ENCODE measurements around the gene UVSSA. TPM values are rescaled to one million over a fixed set of nuclear protein-coding genes. Genes with fewer than 3 reads are reported as not detected.

Gene UVSSA
- total and polyA plus RNA-seq, 2 experiments from 2014 or later: 2.9 to 4.1 TPM

- H3K79me2 ChIP-seq (ENCODE audit: insufficient read depth): peaks cover 77% of the 10 kb centered on the region
- no peaks in the 10 kb centered on the region for H4K20me1 ChIP-seq (ENCODE audit: insufficient read depth)
- H3K9me2 ChIP-seq (ENCODE audit: insufficient read depth): no peaks in the 10 kb centered on the region
- in situ Hi-C loops (cut with MboI): no loop called here
- no peaks in the 10 kb centered on the region for H3K27me3 ChIP-seq (replicated peaks; ENCODE audit: insufficient read depth)
- no peak overlapping the region for H3K4me3 ChIP-seq
- TF ChIP-seq EZH2phosphoT487 (IDR thresholded peaks at IDR 0.05; ENCODE audit: insufficient read depth, low read depth): no peak
- TF ChIP-seq EZH2 (IDR thresholded peaks at IDR 0.05; ENCODE audit: insufficient read depth, poor library complexity, severe bottlenecking): no peak
- H3K4me1 ChIP-seq (ENCODE audit: insufficient read depth): no peaks in the 10 kb centered on the region
- no peak for DNase-seq
- H3F3A ChIP-seq (ENCODE audit: insufficient read depth): peaks cover 12% of the 10 kb centered on the region
- H3K4me2 ChIP-seq (ENCODE audit: unreplicated experiment): no peak overlapping the region
- no peak overlapping the region for H3K9ac ChIP-seq
- peaks cover 21% of the 10 kb centered on the region; the same call in 1 of the 2 replicates for H3K36me3 ChIP-seq (ENCODE audit: low read depth)
- WGBS, 2 experiments (ENCODE audit: low coverage in 1 of 2, low lambda C conversion rate in 2 of 2, missing lambda C conversion rate in 2 of 2): 98 to 99% methylated on average over 12 to 13 of the region's 13 CpGs
- H3K27ac ChIP-seq: no peak overlapping the region
- H2AFZ ChIP-seq: no peak overlapping the region
- H3K9me3 ChIP-seq (ENCODE audit: low read depth): no peaks in the 10 kb centered on the region
Measured at GRCh38 chr4:1318046-1318375, 29.0 kb upstream of the UVSSA start.

GRCh38 chr4:1318488-1319213 is 28.4 kb upstream of the UVSSA start:
- WGBS, 2 experiments (ENCODE audit: low coverage in 1 of 2, low lambda C conversion rate in 2 of 2, missing lambda C conversion rate in 2 of 2): 86 to 88% methylated on average over 17 to 18 of the region's 18 CpGs
- Histone ChIP-seq H3K4me2 (ENCODE audit: unreplicated experiment) (no peak overlapping the region), H3K9ac (no peak overlapping the region), H3K36me3 (ENCODE audit: low read depth) (peaks cover 28% of the 10 kb centered on the region), H3K9me3 (ENCODE audit: low read depth) (no peaks in the 10 kb centered on the region), H2AFZ (no peak overlapping the region), H4K20me1 (ENCODE audit: insufficient read depth) (no peaks in the 10 kb centered on the region), H3K4me1 (ENCODE audit: insufficient read depth) (no peaks in the 10 kb centered on the region), H3K79me2 (ENCODE audit: insufficient read depth) (peaks cover 71% of the 10 kb centered on the region), H3K27me3 (replicated peaks; ENCODE audit: insufficient read depth) (no peaks in the 10 kb centered on the region), H3F3A (ENCODE audit: insufficient read depth) (peaks cover 18% of the 10 kb centered on the region), H3K9me2 (ENCODE audit: insufficient read depth) (no peaks in the 10 kb centered on the region), H3K4me3 (no peak overlapping the region), H3K27ac (no peak overlapping the region)
- in situ Hi-C loops (cut with MboI): no loop called here
- DNase-seq: no peak
- TF ChIP-seq EZH2phosphoT487 (IDR thresholded peaks at IDR 0.05; ENCODE audit: insufficient read depth, low read depth): no peak
- TF ChIP-seq EZH2 (IDR thresholded peaks at IDR 0.05; ENCODE audit: insufficient read depth, poor library complexity, severe bottlenecking): no peak

GRCh38 chr4:1321486-1321885 is 25.5 kb upstream of the UVSSA start:
- Histone ChIP-seq H3K9ac (no peak overlapping the region), H3K27ac (no peak overlapping the region)

GRCh38 chr4:1321946-1322650 is 24.9 kb upstream of the UVSSA start:
- DNase-seq: no peak
- H3K4me1 ChIP-seq (ENCODE audit: insufficient read depth): no peaks in the 10 kb centered on the region
- no peak overlapping the region for H3K4me2 ChIP-seq (ENCODE audit: unreplicated experiment)
- peaks cover 48% of the 10 kb centered on the region for H3F3A ChIP-seq (ENCODE audit: insufficient read depth)
- no peaks in the 10 kb centered on the region for H4K20me1 ChIP-seq (ENCODE audit: insufficient read depth)
- no peaks in the 10 kb centered on the region for H3K27me3 ChIP-seq (replicated peaks; ENCODE audit: insufficient read depth)
- in situ Hi-C loops (cut with MboI): no loop called here
- WGBS, 2 experiments (ENCODE audit: low coverage in 1 of 2, low lambda C conversion rate in 2 of 2, missing lambda C conversion rate in 2 of 2): 91 to 92% methylated on average over 17 to 18 of the region's 18 CpGs
- H3K4me3 ChIP-seq: no peak overlapping the region
- no peak overlapping the region for H3K27ac ChIP-seq
- peaks cover 26% of the 10 kb centered on the region for H3K36me3 ChIP-seq (ENCODE audit: low read depth)
- H3K9me3 ChIP-seq (ENCODE audit: low read depth): no peaks in the 10 kb centered on the region
- H3K9ac ChIP-seq: no peak overlapping the region
- TF ChIP-seq EZH2phosphoT487 (IDR thresholded peaks at IDR 0.05; ENCODE audit: insufficient read depth, low read depth): no peak
- TF ChIP-seq EZH2 (IDR thresholded peaks at IDR 0.05; ENCODE audit: insufficient read depth, poor library complexity, severe bottlenecking): no peak
- no peak overlapping the region for H2AFZ ChIP-seq
- H3K79me2 ChIP-seq (ENCODE audit: insufficient read depth): peaks cover 54% of the 10 kb centered on the region
- H3K9me2 ChIP-seq (ENCODE audit: insufficient read depth): no peaks in the 10 kb centered on the region

More at GRCh38 chr4:1321486-1321885, 25.5 kb upstream of the UVSSA start:
- H4K20me1 ChIP-seq (ENCODE audit: insufficient read depth): no peaks in the 10 kb centered on the region
- H3K36me3 ChIP-seq (ENCODE audit: low read depth): peaks cover 26% of the 10 kb centered on the region
- no peak overlapping the region for H3K4me2 ChIP-seq (ENCODE audit: unreplicated experiment)
- H3K4me1 ChIP-seq (ENCODE audit: insufficient read depth): no peaks in the 10 kb centered on the region
- H3K27me3 ChIP-seq (replicated peaks; ENCODE audit: insufficient read depth): no peaks in the 10 kb centered on the region
- DNase-seq: no peak
- peaks cover 54% of the 10 kb centered on the region for H3K79me2 ChIP-seq (ENCODE audit: insufficient read depth)
- H3K9me2 ChIP-seq (ENCODE audit: insufficient read depth): no peaks in the 10 kb centered on the region
- no peak overlapping the region for H2AFZ ChIP-seq
- peaks cover 43% of the 10 kb centered on the region for H3F3A ChIP-seq (ENCODE audit: insufficient read depth)
- WGBS, 2 experiments (ENCODE audit: low coverage in 1 of 2, low lambda C conversion rate in 2 of 2, missing lambda C conversion rate in 2 of 2): 92 to 96% methylated on average over 10 to 13 of the region's 13 CpGs
- in situ Hi-C loops (cut with MboI): no loop called here
- H3K4me3 ChIP-seq: no peak overlapping the region
- H3K9me3 ChIP-seq (ENCODE audit: low read depth): no peaks in the 10 kb centered on the region
- TF ChIP-seq EZH2phosphoT487 (IDR thresholded peaks at IDR 0.05; ENCODE audit: insufficient read depth, low read depth) (no peak), EZH2 (IDR thresholded peaks at IDR 0.05; ENCODE audit: insufficient read depth, poor library complexity, severe bottlenecking) (no peak)
